Measurements from ENCODE around the gene RPS2.
"Not testable (repeated sequence)": the region's sequence is repeated elsewhere in the genome, so short reads cannot be mapped to it uniquely, and the experiment has no call there.

The RPS2 gene

GRCh38 chr16:1942810-1943726 lies 21.6 kb downstream of the RPS2 start, which contains the start of gene MSRB1:
Gene MSRB1 (minus strand): TSS chr16:1943199. CDS start chr16:1943156, 43 bp downstream.
- DNase-seq (ENCODE audit: low read depth, low spot score), result no peak

- no peak for DNase-seq (ENCODE audit: low read depth, low spot score)
Measured at GRCh38 chr16:1942047-1942809, 22.4 kb downstream of the RPS2 start.

DNA sequence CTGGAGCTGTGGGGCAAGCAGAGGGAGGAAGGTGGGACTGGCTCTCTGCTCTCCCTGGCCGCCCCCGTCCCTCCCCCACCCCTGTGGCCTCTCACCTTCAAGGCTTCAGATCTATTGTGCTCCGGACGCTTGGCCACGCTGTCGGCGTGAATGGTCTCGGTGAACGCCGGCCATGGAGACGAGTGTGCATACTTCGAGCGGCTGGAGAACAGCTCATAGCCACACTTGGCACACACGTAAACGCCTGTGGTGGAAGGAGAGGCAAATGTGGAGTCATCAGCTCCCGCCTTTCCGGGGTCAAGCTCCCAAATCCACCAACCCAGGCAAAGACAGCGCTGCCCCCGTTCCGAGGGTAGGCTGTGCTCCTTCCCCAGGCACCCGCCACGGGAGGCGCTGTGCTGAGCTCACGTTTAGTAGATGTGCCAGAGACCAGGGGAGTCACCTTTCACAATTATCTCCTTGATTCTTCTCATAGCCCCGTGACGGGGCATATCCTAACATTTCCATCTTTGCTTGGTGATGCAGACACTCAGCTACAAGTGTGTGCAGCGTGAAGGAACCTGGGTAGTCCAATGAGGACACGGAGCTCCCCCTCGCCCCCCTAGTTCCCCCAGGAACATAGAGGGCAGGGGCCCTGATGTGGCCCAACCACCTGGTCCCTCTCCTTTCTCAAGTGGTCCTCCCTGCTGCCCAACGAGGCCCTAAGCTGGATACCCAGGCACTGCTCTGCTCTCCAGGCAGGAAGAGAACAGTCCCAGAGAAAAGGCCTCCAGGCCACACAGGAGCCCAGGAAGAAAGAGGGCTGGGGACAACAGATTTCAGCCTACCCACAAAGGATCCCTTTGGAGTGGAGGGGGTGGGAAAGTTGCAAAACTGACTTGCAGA lies 23.2 kb downstream of the RPS2 start:
- no peak for DNase-seq (ENCODE audit: low read depth, low spot score)

DNA sequence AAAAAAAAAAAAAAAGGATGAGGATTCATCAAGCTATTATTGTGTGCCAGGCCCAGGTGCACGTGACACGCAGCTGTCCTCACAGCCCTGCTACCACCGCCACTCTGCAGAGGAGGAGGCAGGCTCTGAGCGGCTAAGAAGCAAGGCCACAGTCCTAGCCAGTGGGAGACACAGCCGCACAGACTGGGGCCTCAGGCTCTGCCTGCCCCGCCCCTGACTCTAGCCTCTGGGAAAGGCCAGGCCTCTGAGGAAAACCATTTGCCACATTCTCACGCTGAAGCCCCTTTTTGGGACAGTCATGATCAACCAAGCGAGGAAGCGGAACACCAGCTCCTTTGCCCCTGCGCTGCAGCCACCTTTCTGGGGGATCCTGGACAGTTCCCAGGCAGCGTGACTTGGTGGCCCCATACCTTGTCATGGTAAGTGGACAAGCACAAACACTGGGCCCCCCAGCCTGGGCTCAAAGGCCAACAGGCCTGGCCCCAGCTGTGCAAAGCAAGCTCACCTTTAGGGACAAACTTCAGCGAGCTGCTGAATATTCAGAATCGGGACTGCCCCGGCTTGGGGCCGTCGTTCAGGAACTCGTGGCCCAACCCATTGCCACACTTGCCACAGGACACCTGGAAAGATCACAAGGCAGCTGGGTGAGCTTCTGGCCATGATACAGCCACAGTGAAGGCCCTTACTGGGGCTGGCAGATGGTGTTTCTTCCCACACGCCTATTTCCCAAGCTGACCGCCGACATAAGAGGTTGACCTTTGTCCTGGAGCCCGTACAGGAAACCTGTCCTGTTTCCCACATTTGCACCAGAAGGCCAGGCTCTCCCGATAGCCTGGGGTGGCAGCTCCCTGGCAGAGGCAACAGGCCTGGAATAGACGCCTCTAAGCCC lies 24.1 kb downstream of the RPS2 start:
- DNase-seq (ENCODE audit: low read depth, low spot score), result no peak

GRCh38 chr16:1939833-1940232 lies 24.8 kb downstream of the RPS2 start:
- not testable (repeated sequence) for DNase-seq (ENCODE audit: low read depth, low spot score)

DNA sequence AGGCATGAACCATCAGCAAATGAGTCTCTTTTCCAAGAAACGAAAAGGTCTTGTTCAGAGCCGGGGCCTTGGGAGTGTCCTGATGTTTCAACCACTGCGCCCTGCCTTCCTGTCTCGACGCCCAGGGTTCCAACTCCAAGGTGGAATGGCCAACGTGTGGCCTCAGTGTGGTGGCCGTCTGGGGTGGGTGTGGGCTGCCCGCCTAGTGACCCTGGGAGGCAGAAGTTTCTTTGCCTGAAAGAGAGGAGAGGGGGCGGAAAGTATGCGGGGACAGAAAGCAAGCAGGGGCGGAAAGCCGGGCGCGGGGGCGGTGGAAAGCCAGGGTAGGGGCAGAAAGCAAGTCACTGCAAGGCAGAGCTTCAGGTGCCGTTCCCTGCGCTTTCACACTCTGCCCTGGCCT lies 25.7 kb downstream of the RPS2 start:
- no peak for DNase-seq (ENCODE audit: low read depth, low spot score)

- DNase-seq (ENCODE audit: low read depth, low spot score), result no peak
Measured at GRCh38 chr16:1938316-1938715, 26.3 kb downstream of the RPS2 start.

- DNase-seq (ENCODE audit: low read depth, low spot score), result no peak
Measured at GRCh38 chr16:1936945-1937479, 27.6 kb downstream of the RPS2 start.

GRCh38 chr16:1933097-1933661 lies 31.4 kb downstream of the RPS2 start:
- DNase-seq (ENCODE audit: low read depth, low spot score), result no peak

DNA sequence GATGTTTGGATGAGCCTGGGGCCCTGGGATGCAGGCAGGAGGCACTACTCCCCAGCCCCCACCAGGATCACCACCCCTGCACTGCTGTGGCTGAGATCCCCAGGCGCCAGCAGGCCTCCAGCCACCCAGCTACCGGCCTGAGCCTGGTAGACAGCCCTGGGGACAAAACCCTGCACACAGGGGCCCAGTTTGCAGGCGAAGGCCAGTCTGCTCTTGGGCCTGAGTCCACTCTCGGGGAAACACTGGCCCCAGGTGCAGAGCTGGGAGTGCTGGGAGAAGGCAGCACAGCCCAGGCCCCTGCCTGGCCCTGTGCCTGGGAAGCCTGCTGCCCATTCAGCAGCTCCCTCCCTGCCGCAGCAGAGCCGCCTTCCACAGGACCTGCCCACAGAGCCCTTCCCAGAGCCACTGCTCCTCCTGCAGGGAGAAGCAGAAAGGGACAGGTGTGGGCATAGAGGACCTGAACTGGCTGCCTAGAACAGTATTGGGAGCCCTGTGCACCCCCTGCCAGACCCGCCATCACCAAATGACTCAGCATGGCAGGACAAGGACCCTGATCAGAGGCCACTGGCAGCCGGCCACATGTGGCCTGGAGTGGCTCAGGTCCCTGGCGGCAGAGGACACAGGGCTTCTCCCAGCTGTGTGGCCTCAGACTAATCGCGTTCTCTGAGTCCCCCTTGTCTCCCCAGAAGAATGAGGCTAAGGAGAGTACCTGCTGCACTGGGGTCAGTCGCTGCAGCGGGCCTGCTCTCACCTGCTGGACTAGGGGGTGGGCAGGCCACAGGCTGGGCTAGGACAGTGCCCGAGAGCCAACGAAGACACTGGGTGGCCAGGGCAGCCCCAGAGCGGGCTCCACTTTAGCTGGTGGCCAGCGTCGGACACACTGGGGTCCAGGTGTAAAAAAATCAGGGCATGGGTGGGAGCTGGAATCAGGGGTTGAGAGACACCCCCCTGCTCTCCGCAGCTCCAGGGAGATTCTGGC lies 32.3 kb downstream of the RPS2 start:
- DNase-seq (ENCODE audit: low read depth, low spot score), result no peak

DNA sequence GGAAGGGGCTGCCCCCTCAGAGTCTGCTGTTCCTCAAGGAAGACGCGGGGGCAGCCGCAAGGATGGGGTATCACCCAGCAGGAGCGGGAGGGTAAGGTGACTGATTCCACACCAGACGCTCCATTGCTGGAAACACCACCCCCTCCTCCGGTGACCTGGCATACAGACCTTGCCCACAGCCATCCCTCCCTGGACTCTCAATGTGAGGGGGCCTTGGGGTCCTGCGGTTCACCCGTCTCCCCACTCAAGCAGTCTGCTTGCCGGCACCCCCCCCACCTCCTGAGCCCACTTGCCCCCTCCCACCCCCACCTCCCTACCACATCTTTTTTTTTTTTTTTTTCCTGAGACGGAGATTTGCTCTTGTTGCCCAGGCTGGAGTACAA lies 34.3 kb downstream of the RPS2 start:
- DNase-seq (ENCODE audit: low read depth, low spot score), result no peak

- DNase-seq (ENCODE audit: low read depth, low spot score), result no peak
Measured at GRCh38 chr16:1929578-1930337, 34.9 kb downstream of the RPS2 start.

GRCh38 chr16:1929105-1929504 lies 35.5 kb downstream of the RPS2 start:
- no peak for DNase-seq (ENCODE audit: low read depth, low spot score)

GRCh38 chr16:1926271-1926670 lies 38.4 kb downstream of the RPS2 start:
- no peak for DNase-seq (ENCODE audit: low read depth, low spot score)

DNA sequence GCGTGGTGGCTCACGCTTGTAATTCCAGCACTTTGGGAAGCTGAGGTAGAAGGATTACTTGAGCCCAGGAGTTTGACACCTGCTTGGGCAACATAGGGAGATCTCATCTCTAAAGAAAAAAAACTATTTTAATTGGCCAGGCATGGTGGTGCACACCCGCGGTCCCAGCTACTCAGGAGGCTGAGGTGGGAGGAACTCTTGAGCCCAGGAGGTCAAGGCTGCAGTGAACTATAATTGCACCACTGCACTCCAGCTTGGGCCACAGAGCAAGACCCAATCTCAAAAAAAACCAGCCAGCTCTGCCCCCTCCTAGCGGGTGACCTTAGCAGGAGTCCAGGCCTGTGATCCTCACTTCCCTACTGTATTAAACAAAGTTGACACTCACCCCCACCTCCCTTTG lies 40.5 kb downstream of the RPS2 start:
- DNase-seq (ENCODE audit: low read depth, low spot score), result no peak

GRCh38 chr16:1923299-1924034 lies 41.2 kb downstream of the RPS2 start:
- DNase-seq (ENCODE audit: low read depth, low spot score), result no peak

DNA sequence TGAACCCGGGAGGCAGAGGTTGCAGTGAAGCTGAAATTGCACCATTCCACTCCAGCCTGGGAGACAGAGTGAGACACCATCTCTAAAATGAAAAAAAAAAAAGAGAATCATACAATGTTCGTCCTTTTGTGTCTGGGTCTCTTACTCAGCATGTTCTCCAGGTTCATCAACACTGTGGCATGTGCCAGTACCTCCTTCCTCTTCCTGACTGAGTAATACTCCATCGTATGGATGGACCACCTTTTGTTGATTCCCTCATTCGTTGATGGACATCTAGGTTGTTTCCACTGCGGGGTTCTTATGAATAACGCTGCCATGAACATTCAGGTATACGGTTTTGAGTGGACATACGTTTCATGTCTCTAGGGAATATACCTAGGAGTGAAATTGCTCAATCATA lies 42.3 kb downstream of the RPS2 start:
- no peak for DNase-seq (ENCODE audit: low read depth, low spot score)
